ENCODE measurements around the gene PCSK9.

GRCh38 chr1:55005351-55006140, 33.8 kb upstream of the PCSK9 start:
- TF ChIP-seq LEF1 (IDR thresholded peaks at IDR 0.05; ENCODE audit: borderline replicate concordance) (no peak), ELF4 (IDR thresholded peaks at IDR 0.05) (no peak)
- TF ChIP-seq, protein P1, sequence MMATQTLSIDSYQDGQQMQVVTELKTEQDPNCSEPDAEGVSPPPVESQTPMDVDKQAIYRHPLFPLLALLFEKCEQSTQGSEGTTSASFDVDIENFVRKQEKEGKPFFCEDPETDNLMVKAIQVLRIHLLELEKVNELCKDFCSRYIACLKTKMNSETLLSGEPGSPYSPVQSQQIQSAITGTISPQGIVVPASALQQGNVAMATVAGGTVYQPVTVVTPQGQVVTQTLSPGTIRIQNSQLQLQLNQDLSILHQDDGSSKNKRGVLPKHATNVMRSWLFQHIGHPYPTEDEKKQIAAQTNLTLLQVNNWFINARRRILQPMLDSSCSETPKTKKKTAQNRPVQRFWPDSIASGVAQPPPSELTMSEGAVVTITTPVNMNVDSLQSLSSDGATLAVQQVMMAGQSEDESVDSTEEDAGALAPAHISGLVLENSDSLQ (IDR thresholded peaks at IDR 0.05): no peak
